HG02943 (cell line): ENCODE measurements around the gene ANKS1A.

Experiments
- ATAC-seq: cut with Tn5 transposase; IDR thresholded peaks from one replicate; pipeline ENCODE4 v1.9.1; 2021; ENCODE audit warnings: mild to moderate bottlenecking, low read depth, moderate library complexity; ENCODE audit not compliant: unreplicated experiment

The ANKS1A gene

DNA sequence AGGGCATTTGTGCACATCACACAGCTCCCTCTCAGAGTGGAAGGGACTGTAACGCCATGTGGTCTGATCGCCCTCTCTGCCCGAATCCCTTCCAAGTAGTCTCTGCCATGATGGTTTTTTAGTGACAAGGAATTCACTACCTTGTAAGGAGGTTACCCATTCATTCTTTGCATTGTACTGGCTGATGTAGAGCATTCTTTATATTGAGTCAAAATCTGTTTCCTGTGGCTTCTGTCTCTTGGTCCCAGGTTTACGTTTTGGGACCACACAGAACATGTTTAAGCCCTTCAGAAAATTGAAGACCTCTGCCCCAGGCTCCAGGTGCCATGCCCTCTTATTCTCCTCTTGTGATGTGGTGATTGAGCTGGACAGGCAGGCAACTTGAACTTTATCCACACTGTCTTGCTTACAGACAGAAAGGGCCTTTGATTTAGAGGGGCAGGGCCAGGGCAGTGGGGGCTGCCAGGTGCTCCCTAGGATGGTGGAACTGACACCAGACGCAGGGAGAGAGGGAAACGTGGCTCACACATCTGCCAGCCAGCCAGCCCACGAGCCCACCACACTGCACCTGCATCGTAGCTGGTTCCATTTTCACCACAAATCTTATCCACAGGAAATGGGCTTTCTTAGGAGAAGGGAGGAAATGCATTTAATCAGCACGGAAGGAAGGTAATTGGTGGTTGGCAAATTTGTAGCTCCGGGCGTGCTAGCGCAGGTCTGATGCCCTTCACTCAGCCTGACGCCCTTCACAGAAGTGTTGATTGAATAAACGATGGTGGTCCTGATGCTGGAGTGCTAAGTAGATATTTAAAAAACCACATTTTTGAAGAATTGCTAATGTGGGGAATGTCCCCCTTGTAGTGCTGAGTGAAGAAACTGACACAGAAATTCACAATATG, 173.9 kb downstream of the ANKS1A start:
- no peak for ATAC-seq

DNA sequence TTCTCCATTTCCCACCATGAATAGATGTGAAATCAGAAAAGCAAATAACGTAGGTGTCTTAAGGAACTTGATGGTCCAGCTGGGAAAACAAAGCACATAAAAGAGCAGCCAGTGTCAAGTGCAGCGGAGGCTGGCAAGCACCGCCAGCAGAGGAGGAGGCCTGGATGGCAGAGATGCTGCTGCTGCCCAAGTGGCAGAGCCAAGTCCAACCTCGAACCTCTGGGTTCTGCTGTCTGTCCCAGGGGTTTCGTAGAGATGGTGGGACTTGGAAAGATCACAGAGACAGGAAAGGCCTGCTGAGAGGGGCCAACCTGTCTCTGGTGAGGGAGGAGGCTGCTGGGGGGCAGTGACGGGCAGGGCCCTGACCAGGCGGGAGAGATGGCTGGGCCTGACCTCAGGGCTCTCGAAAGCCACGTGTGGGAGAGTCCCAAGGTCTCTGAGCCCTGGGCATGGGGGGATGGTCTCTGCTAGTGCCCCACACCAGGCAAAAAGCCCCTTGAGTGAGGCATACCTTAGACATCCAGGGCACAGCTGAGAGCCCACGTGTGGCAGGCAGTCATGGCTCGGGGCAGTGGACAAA, 174.7 kb downstream of the ANKS1A start:
- no peak for ATAC-seq

DNA sequence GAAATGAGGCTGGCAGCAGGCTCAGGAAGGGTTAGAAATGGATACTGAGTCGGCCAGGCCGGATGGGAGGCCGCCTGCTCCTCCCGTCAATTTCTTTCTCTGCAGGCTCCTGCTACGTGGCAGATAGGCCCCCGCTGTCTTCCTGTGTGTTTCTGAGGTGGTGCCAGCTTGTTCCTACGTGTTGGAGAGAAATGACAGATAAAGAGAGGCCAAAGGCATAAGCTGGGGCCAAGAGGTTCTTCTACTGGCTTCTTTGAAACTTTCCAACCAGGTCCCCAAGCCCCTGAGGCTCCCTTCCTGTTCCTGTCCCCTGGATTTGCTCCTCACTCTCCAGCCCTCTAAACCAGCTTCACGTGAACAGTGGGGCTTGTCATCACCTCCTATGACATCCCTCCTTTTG, 175.2 kb downstream of the ANKS1A start:
- no peak for ATAC-seq

DNA sequence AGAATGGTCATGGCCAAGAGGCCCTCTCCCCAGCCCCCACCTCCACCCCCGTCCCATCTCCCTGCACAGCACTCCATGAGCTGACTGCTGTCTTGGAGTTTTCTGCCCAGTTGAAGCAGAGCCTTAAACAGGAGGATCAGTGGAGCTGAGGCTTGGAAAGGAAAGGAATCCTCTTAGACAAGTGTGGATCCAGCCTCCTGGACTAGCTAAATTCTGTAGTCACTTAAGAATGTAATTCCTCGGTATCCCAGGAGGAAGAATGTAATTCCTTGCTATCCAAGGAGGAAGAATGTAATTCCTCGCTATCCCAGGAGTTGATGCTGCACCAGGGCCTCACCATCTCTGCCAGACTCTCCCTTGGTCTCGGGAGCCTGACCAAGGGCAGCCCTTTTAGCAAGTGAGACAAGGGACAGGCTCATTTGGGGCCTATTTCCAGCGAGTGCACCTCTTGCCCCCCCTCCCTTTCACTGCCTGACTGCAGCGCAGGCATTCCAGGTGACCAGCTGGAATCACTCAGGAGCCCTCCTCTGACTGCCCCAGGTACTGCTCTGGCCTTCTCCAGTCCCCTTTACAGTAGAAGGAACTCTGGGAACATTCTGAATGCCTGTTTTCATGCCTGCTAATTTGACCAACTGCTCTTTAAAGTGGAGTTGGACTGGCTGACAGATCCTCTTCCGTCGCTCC, 175.8 kb downstream of the ANKS1A start:
- no peak for ATAC-seq

DNA sequence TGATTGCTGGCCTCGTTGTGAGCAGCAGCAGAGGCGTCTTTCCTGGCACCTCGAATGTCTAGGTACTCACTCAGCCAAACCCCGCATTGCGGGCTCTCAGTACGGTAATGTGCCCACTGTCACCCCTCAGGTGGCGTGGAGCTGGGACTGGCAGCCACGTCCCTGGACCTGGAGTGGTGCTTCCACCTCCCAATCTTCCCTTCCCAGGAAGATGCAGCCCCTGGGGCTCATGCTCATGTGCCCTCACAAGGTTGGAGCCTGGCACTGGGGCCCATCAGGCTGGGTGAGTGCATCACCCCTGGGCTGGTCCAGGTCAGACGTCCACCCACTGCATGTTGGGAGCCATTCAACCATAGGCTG, 176.4 kb downstream of the ANKS1A start:
- ATAC-seq: no peak

DNA sequence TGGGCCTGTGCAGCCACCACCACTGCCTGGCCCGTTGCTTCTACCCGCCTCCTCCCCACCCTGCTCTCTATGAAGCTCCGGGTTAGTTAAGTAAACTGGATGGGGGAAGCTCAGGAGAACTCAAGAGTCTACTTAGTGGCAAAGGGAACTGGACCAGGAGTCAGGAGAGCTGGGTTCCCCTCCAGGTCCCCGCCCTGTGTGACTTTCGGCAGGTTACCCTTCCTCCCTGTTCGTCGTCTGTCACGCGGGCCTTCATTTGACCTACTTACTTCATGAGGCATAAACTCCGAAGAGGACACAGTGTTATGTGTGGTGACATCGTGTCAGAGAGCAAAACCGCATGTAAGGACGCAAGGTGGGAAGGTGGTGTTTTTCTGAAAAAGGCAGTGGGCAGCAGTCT, 176.8 kb downstream of the ANKS1A start:
- ATAC-seq: no peak

DNA sequence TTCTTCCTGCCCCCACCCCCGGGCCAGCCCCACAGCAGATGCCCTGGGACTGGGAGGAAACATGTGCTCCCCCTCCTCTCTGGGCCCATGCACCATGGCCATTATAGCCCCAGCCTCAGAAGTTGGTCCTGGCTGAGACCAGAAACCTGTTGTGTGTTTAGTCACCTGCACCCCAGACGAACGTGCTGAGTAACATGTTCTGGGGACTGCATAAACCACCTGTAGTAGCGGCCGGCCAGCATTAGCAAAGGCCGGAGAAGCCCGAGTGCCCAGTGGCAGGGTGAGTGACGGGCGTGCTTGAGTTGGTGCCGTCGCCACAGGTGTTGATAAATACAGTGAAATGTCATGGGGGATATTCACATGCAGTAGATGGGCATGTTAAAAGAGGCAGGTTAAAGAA, 178.2 kb downstream of the ANKS1A start:
- no peak for ATAC-seq

DNA sequence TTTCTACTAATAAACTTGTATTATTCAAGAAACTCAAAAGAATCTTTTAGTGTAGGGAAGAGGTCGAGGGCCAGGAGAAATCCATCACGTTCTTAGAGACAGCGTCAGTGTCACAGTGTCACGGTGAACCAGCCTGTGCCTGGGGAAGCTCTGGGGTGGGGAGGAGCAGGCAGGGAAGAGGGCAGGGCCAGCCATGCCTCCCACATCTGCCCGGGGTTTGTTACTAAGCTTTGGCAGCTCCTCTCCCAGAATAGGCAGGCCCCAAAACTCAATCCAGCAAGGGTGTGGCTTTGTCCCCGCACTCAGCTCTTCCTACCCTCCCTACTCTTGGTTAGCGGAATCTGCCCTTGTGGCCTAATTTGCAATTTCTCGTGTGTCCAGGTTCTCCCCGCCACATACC, 179.2 kb downstream of the ANKS1A start:
- no peak for ATAC-seq

DNA sequence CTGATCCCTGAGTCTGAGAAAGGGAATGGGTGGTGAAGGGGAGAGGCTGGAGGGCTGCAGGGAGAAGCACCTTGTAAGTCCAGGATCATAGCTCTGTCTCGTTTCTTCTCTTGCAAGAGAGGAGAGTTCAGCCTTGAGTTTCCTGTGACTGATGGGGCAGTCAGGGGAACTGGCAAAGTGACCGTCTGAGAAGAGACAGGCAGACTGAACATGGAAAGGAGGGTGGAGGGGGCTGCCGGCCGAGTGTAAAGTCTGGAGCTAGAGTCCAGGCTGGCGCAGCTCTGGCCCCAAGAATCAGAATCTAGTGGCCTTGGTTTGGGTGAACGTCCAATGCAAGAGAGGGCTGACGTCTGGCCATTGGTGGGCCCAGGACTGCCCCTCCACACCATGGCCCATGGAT, 179.6 kb downstream of the ANKS1A start:
- no peak for ATAC-seq

DNA sequence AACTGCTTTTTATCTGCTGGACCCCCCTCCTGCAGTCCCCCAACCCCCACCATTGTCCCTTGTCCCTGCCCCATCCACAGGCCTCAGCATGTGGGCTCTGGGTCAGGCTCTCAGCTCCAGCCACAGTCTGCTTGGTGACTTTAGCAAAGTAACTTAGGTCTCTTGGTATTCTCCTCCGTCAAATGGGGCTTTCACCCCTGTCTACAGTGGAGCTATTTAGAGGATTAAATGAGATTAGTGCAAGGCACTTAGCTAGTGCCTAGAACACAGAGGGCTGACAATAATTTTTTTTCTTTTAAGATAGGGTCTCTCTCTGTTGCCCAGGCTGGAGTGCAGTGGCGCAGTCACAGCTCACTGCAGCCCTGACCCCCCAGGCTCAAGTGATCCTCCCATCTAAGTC, 180.2 kb downstream of the ANKS1A start:
- no peak for ATAC-seq

DNA sequence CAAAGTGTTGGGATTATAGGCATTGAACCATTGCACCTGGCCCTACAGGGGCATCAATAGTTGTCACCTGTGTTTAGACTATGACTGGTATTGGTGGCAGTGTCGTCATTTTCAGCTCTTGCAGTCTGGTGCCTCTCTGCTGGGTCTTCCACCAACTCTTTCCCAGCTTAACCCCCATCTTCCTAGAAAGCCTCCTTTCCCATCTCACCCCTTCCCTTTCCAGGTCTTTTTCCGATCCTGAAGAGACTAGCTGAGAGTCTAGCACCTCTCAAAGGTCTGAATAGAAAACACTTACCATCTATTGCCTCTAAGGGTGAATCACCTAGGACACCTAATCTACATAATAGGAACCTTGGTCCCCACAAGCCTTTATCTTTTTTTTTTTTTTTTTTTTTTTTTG, 181.1 kb downstream of the ANKS1A start:
- no peak for ATAC-seq

DNA sequence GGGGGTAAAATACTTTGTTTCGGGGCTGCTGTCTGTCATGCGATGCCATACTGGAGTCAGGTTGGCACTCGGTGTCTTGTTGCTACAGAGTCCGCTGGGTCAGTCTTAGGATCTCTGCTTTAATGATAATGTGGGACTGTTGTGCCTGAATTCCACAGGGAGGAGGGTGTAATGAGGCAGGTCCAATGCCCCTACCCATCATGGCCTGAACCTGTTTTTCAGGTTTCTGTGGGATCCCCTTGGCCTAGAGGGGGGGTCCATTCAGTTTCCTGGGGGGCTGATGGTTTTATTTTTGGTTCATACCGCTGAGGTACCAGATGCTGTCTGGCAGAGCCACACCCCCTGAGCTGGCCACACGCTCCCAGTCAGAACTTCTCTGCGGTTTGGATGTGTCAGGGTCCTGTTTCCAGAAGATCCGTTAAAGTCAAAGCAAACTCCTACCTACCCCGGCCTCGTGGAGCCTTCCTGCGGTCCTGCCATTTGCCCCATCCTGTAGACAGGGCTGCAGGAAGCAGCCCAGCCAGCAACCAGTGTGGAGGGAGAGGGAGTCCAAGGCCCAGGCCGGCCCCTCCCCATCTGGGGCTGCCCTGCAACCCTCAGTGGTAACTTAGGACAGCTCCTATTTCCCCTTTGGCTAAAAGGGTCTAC, 182.4 kb downstream of the ANKS1A start:
- no peak for ATAC-seq

DNA sequence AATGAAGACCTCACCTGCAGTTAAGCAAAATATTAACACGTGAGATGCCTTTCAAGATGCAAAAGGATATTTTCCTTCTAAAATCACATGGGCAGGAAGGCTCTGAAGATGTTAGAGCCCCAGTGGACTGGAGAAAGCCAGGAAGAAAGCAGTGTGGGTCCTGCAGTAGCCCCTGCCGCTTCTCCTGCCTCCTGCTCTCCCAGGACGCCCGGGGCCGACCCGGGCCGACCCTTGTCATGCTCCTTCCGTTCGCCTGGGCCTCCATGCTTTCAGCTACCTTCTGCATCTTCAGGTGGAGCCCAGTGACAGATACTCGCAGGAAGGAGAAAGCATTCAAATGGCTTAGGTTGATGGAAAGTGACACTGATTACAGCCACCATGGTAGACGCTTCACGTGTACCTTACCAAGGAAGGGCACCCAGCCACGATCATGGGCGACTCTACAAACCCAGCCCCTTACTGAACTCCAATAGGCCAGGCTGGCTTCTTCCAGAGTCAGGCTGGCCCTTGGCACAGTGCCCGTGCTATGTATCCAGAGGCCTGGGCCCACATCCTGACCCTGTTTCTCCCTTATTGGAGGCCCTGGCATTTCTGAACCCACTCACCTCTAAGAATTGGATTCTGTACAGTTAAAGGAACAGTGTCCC, 183.1 kb downstream of the ANKS1A start:
- ATAC-seq: no peak

DNA sequence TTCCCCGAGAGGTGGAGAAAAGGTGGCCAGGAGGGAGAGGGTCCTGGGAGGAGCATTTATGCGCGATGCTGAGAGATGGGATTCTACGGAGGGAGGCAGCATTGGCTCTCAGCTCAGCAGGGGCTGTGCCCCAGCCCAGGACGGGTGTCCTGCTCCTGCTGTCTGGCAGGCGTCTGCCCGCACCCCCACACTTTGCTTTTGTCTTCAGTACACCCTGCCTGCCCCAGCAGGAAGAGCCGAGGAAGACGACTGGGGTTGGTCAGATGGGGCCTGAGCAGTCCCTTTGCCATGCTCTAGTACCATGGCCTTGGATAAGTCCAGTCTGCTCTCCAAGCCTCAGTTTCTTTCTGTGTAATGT, 183.6 kb downstream of the ANKS1A start:
- no peak for ATAC-seq

DNA sequence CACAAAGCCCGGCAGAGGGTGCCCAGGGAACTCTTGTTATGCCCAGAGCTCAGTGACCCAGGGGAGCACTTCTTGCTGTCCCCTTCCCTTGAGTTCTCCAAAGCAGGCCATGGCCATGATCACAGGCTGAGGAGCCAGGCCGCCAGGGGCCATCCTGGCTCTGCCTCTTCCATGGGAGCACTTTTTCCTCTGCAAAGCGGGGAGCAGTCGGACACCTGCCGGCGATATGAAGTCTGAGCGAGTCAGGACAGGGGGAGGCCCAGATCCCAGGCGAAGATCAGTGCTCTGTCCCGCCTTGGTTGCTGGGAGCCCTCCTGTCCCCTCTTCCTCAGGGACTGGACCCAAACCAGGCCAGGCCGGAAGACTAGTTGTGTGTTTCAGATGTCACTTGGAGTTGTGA, 184.2 kb downstream of the ANKS1A start:
- ATAC-seq: no peak

DNA sequence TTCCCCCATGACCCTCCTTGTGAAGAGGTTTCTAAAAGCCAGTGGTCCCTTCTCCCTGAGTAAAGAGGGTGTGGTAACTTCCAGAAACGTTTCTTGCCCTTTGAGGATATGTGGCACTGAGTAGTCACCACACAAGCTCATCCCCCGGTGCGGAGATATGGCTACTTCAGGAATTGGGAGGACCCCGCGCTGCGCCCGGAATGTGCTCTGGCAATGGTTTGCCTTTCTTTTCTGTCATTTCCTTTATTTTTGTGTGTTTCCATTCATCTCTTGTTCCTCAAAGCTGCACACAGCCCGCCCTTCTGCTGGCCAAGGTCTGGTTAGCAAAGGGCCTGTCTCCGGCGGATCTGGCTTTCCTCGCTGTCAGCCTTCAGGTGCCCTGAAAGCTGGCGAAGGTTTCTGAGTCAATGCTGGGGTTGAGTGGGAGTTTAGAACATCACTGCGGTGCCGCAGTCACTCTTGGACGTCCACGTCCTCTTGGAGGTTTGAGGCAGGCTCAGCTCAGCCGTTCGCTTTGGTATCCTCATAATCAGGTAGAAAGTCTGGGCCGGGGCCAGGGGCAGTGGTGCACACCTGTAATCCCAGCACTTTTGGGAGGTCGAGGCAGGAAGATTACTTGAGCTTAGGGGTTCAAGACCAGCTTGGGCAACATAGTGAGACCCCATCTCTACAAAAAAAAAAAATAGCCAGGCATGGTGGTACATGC, 184.9 kb downstream of the ANKS1A start:
- no peak for ATAC-seq

DNA sequence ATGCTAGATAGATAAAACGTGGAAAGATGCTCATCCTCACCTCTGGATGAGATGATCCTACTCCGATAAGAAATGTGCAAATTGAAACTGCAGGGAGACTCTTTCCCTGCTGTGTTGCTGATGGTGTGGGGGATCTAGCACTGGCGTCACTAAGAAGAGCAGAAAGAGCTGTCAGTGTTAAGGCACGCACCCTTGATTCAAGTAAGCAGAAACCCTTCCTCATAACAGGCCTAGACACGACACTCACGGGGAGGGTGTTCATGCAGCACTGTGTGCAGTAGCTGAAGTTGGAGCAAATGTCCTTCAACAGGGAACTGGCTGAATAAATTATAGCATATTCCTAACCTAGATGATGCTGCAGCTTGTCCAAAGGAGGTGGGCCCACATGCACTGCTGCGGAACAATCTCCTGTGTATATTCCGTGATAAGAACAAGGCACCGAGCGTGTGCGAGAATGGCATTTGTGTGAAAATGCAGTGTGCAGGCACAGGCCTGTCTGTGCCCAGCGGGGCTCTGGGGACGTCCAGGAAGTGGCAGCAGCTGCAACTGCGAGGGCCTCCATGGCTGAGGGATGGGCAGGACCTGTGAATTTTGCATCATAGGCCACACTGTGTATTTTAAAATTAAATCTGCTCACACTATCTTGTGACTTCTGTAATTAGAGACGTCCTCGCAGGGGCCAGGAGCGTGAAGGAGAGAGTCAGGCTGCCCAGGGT, 188.1 kb downstream of the ANKS1A start:
- ATAC-seq: no peak

DNA sequence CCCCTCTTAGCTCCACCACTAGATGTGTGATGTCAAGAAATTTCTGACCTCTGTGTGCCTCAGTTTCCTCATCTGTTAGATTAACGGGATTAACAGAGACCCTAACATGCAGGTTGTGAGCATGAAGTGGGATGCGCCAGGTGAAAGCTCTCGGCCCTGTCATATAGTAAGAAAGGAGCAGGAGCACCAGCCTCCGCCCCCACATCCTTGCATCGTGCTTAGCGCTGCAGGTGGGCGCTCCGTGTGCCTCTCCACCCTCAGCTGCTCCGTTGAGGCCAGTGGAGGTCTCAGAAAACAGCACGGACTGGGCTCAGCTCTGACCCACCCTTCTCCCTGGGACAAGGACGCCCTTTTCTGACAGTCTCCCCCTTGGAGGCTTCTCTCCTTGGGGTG, 188.7 kb downstream of the ANKS1A start:
- ATAC-seq: no peak

DNA sequence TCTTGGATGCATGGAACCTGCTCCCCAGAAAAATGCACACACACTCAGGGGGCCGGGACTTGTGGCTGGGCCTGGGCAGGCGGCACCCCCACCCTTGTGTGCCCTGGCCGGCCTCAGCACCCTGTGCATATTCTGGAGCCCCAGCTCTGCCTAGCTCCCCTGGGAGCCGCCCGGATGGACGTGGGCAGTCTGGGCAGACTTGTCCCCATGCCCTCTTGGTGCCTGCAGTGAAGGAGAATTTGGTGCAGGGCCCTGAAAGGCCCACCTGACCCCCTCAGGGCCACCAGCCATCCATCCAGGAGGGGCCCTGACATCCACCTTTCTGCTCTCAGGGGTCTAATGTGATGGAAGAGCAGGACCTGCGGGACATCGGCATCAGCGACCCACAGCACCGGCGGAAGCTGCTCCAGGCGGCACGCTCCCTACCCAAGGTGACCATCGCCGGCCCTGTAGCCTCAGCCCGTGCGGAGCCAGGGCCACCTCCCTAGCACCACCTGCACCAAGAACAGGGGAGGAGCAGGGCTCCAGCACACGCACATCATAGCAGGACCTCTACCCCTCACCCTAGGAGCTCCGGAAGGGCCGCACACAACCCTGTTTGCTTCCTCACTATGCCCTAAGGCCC, 189.3 kb downstream of the ANKS1A start:
- ATAC-seq: no peak
